ENCODE results near the gene ESRRA. TPM values are rescaled to one million over a fixed set of nuclear protein-coding genes. Genes with fewer than 3 reads are reported as not detected.

The ESRRA gene
- 21.6 and 45.2 TPM in 2 replicates for total RNA-seq (ENCODE audit: low replicate concordance)

DNA sequence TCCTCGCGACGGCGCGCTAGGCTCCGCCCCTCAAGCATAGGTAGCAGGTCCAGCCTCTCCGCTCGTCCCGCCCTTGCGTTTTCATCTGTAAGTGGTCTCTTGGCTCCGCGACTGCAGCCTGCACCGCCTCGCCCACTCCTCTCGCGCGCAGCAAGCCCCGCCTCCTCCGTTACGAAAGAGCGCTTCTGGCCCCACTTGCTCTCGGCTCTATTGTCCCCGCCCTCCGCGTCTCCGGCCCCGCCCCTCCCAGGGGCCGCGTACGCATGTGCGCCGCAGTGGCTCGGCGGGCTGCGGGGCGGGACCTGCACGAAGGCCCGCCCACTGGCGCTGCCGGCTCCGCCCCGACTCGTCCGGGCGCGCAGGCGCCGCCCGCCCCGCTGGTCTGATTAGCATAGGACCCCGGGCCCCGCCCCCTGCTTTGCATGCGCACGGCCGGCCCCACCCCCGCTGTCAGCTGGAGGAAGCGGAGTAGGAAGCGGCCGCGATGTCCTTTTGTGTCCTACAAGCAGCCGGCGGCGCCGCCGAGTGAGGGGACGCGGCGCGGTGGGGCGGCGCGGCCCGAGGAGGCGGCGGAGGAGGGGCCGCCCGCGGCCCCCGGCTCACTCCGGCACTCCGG, at the start of gene ESRRA:
Gene ESRRA (plus strand): TSS at position 450 of the 616 bp plus-strand sequence. CDS start 1,656 bp downstream, outside the sequence.
- peak; percentile 94 for DNase-seq (ENCODE audit: low read depth)
- TF ChIP-seq, protein P1, sequence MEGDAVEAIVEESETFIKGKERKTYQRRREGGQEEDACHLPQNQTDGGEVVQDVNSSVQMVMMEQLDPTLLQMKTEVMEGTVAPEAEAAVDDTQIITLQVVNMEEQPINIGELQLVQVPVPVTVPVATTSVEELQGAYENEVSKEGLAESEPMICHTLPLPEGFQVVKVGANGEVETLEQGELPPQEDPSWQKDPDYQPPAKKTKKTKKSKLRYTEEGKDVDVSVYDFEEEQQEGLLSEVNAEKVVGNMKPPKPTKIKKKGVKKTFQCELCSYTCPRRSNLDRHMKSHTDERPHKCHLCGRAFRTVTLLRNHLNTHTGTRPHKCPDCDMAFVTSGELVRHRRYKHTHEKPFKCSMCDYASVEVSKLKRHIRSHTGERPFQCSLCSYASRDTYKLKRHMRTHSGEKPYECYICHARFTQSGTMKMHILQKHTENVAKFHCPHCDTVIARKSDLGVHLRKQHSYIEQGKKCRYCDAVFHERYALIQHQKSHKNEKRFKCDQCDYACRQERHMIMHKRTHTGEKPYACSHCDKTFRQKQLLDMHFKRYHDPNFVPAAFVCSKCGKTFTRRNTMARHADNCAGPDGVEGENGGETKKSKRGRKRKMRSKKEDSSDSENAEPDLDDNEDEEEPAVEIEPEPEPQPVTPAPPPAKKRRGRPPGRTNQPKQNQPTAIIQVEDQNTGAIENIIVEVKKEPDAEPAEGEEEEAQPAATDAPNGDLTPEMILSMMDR (IDR thresholded peaks at IDR 0.05; ENCODE audit: insufficient read depth, low read length), result no peak
- H3K4me3 ChIP-seq (ENCODE audit: low read depth, low read length), result peak within 1 kb of the TSS; percentile 78

DNA sequence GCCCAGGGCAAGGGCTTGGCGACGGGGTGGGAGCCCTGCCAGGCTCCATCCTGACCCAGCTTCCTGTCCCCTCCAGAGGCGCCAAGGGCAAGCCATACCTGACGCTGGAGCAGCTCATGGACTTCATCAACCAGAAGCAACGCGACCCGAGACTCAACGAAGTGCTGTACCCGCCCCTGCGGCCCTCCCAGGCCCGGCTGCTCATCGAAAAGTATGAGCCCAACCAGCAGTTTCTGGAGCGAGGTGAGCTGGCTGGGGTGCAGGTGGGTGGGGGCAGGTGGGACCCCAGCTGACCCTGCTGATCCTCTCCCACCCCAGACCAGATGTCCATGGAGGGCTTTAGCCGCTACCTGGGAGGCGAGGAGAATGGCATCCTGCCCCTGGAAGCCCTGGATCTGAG, 49.0 kb upstream of the ESRRA start:
- H3K4me3 ChIP-seq (ENCODE audit: low read depth, low read length), result no peak overlapping the region
- TF ChIP-seq, protein P1 (IDR thresholded peaks at IDR 0.05; ENCODE audit: insufficient read depth, low read length), result no peak
- DNase-seq (ENCODE audit: low read depth), result no peak

DNA sequence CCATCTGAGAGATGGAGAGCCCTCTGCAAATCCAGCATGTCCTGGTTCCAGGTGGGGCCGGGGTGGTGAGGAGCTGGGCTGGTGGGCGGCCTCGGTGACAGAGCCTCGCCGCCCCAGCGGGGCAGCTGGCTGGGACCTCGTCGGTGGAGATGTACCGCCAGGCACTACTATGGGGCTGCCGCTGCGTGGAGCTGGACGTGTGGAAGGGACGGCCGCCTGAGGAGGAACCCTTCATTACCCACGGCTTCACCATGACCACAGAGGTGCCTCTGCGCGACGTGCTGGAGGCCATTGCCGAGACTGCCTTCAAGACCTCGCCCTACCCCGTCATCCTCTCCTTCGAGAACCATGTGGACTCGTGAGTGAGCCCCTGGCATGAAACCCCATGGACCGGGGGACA, 47.0 kb upstream of the ESRRA start:
- DNase-seq (ENCODE audit: low read depth), result no peak
- TF ChIP-seq, protein P1 (IDR thresholded peaks at IDR 0.05; ENCODE audit: insufficient read depth, low read length), result no peak
- no peak overlapping the region for H3K4me3 ChIP-seq (ENCODE audit: low read depth, low read length)

DNA sequence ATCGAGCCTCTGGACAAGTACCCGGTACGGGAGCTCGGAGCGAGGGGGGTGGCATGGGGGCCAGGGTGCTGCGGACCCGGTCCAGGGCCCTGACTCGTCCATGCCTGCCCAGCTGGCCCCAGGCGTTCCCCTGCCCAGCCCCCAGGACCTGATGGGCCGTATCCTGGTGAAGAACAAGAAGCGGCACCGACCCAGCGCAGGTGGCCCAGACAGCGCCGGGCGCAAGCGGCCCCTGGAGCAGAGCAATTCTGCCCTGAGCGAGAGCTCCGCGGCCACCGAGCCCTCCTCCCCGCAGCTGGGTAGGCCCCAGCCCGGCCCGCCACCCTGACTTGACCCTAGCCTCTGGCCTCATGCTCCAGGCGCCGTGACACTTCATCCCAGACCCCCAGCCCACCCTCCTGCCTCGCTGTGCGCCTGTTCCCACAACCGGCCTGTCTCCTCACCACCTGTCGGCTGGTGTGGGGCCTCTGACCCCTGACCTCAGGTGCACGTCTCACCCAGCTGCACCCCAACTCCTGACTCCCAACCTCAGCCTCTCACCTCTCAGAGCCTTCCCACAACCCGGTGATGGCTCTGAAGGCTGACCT, 46.3 kb upstream of the ESRRA start:
- DNase-seq (ENCODE audit: low read depth), result no peak
- H3K4me3 ChIP-seq (ENCODE audit: low read depth, low read length), result no peak overlapping the region
- TF ChIP-seq, protein P1 (IDR thresholded peaks at IDR 0.05; ENCODE audit: insufficient read depth, low read length), result no peak

DNA sequence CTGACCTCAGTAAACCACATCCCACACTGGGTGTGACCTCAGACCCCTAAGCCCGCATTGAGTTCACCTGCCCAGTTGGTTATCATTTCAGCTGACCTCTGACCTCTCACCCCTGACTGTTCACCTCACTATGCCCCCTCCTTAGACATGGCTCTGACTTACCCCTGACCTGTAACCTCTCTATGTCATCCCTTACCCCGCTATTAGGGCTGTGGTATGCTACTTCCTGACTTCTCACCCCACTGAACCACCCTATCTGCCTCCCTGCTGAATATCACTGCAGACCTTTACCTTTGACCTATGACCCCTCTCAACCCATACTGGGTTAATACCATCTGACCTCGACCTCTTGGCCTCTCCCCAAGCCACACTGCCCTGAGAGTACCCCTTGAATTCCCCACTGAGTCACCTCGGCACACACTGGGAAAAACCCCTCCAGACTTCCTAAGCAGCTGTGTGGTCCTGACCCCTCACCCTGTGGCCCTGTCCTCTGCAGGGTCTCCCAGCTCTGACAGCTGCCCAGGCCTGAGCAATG, 45.7 kb upstream of the ESRRA start:
- DNase-seq (ENCODE audit: low read depth), result no peak

DNA sequence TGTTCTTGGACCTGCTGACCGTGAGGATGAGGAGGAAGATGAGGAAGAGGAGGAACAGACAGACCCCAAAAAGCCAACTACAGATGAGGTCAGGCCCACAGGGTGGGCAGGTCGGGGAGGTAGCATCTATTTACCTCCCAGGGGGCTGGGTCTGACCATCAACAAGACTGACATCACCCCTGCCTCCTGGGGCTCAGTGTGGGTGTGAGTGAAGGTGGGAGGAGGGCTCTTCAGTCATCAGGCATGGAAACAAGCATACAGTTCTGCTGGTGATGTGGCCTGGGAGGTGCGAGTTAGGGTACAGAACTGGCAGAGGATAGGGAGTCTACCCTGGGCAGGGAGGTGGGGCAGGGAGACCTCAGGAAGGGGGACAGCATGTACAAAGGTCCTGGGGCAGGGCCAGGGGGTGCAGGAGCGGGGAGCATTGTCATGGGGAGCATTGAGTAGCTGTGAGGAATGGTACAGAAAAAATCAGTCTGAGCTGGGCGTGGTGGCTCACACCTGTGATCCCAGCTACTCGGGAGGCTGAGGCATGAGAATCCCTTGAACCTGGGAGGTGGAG, 45.1 kb upstream of the ESRRA start:
- no peak overlapping the region for H3K4me3 ChIP-seq (ENCODE audit: low read depth, low read length)
- DNase-seq (ENCODE audit: low read depth), result no peak
- TF ChIP-seq, protein P1 (IDR thresholded peaks at IDR 0.05; ENCODE audit: insufficient read depth, low read length), result no peak

More for the DNA sequence above, 45.7 kb upstream of the ESRRA start:
- no peak overlapping the region for H3K4me3 ChIP-seq (ENCODE audit: low read depth, low read length)
- TF ChIP-seq, protein P1 (IDR thresholded peaks at IDR 0.05; ENCODE audit: insufficient read depth, low read length), result no peak

Data from fibroblast of the aortic adventitia (primary cell).